H1 (cell line): ENCODE results near the gene AMH. TPM values are rescaled to one million over a fixed set of nuclear protein-coding genes. Genes with fewer than 3 reads are reported as not detected.

Experiments used
- CTCF ChIA-PET: fragments of 300-600 bp; sonication (Branson Sonifier 250); formaldehyde crosslinking; loops from one replicate; lab custom pipeline; 2021; ENCODE audit not compliant: partially characterized antibody; lab: Charles Lee
- POLR2A ChIA-PET: fragments of 300-600 bp; sonication (Branson Sonifier 250); formaldehyde crosslinking; loops from one replicate; lab custom pipeline; 2021; ENCODE audit warnings: inconsistent platforms; ENCODE audit not compliant: partially characterized antibody; lab: Charles Lee
- DNase-seq, 2 experiments: peaks; one replicate each; pipeline versions ENCODE4 v3.0.0 to v3.0.0-alpha.2; 2010 to 2022; ENCODE audit warnings: low spot score in 2 of 2, low read depth in 1 of 2, mixed read lengths in 1 of 2
- FAIRE-seq: peaks from 2 replicates; lab custom pipeline; 2011; peaks lifted over from hg19 to GRCh38; lab: Jason Lieb, UNC
- H2AFZ ChIP-seq: 2 replicates; pipeline ENCODE4 v1.8.1; 2012; ENCODE audit warnings: low read length, inconsistent platforms
- H2AK5ac ChIP-seq: 2 replicates; pipeline ENCODE4 v1.6.1; 2013; ENCODE audit warnings: low read depth, low read length
- H2BK120ac ChIP-seq: replicated peaks from 2 replicates; pipeline ENCODE3; 2013; ENCODE audit warnings: low read depth, low read length, inconsistent platforms
- H2BK12ac ChIP-seq: 2 replicates; pipeline ENCODE4 v1.6.1; 2013; ENCODE audit warnings: low read depth, low read length
- H2BK15ac ChIP-seq: 2 replicates; pipeline ENCODE4 v1.6.1; 2013; ENCODE audit warnings: low read length
- H2BK20ac ChIP-seq: 2 replicates; pipeline ENCODE4 v1.6.1; 2013; ENCODE audit warnings: low read length
- H2BK5ac ChIP-seq: 2 replicates; pipeline ENCODE4 v1.6.1; 2013; ENCODE audit warnings: low read depth, low read length
- H3K14ac ChIP-seq: 2 replicates; pipeline ENCODE4 v1.6.1; 2013; ENCODE audit warnings: inconsistent platforms; ENCODE audit not compliant: insufficient read length
- H3K18ac ChIP-seq: 2 replicates; pipeline ENCODE4 v1.6.1; 2013; ENCODE audit warnings: low read length; ENCODE audit errors: extremely low read depth
- H3K23ac ChIP-seq: 2 replicates; pipeline ENCODE4 v1.6.1; 2013; ENCODE audit warnings: inconsistent platforms; ENCODE audit not compliant: insufficient read length
- H3K23me2 ChIP-seq: 2 replicates; pipeline ENCODE4 v1.6.1; 2013; ENCODE audit warnings: low read depth, low read length
- H3K27ac ChIP-seq: 2 replicates; pipeline ENCODE4 v1.6.1; 2011; ENCODE audit warnings: low read depth, low read length, inconsistent platforms
- H3K27me3 ChIP-seq, 4 experiments: replicated peaks in 1 of 4; 1 replicate in 1 of 4; 2 replicates in 3 of 4; pipeline versions ENCODE4 v1.6.1 to v1.8.1; 2011 to 2013; ENCODE audit warnings: low read length in 3 of 4, mild to moderate bottlenecking in 3 of 4, inconsistent platforms in 2 of 4, mixed read lengths in 2 of 4, moderate library complexity in 1 of 4; ENCODE audit not compliant: control insufficient read depth in 3 of 4, insufficient read depth in 3 of 4; ENCODE audit errors: extremely low read depth in 1 of 4
- H3K36me3 ChIP-seq, 4 experiments: 2 replicates each; pipeline versions ENCODE4 v1.6.1 to v1.8.1; 2011 to 2013; ENCODE audit warnings: mild to moderate bottlenecking in 4 of 4, low read length in 3 of 4, moderate library complexity in 2 of 4, control low read depth in 1 of 4, inconsistent platforms in 1 of 4; ENCODE audit not compliant: insufficient read depth in 4 of 4, control insufficient read depth in 2 of 4
- H3K4ac ChIP-seq: replicated peaks from 2 replicates; pipeline ENCODE3; 2013; ENCODE audit warnings: low read length, low read depth, mixed read lengths, inconsistent platforms; ENCODE audit not compliant: insufficient read length
- H3K4me1 ChIP-seq, 4 experiments: replicated peaks in 1 of 4; 1 replicate in 1 of 4; 2 replicates in 3 of 4; pipeline versions ENCODE4 v1.6.1 to v1.8.1; 2011 to 2013; ENCODE audit warnings: low read length in 3 of 4, inconsistent platforms in 2 of 4, mixed read lengths in 1 of 4; ENCODE audit not compliant: insufficient read depth in 4 of 4, control insufficient read depth in 3 of 4
- H3K4me2 ChIP-seq, 2 experiments: 2 replicates each; pipeline versions ENCODE4 v1.6.1 to v1.8.1; 2011 to 2013; ENCODE audit warnings: low read depth in 2 of 2, low read length in 2 of 2, control low read depth in 1 of 2, inconsistent platforms in 1 of 2, mild to moderate bottlenecking in 1 of 2; ENCODE audit not compliant: insufficient read depth in 1 of 2
- H3K4me3 ChIP-seq, 4 experiments: fragments of 200-600, 300-600 bp in 1 of 4; sonication (generic), shearing (Covaris generic), sonication (Bioruptor Twin) in 1 of 4; 2 replicates each; pipeline versions ENCODE4 v1.5.1 to v1.8.1; 2011 to 2016; ENCODE audit warnings: low read length in 4 of 4, low read depth in 3 of 4, control low read depth in 2 of 4, inconsistent platforms in 2 of 4, mild to moderate bottlenecking in 2 of 4, mixed read lengths in 1 of 4, moderate library complexity in 1 of 4; ENCODE audit not compliant: insufficient read depth in 2 of 4; ENCODE audit errors: extremely low read depth in 1 of 4
- H3K56ac ChIP-seq: replicated peaks from 2 replicates; pipeline ENCODE3; 2013; ENCODE audit warnings: low read depth, mild to moderate bottlenecking, mixed read lengths, low read length, inconsistent platforms; ENCODE audit not compliant: insufficient read length
- H3K79me1 ChIP-seq: 2 replicates; pipeline ENCODE4 v1.6.1; 2013; ENCODE audit warnings: low read depth, low read length, control low read depth
- H3K79me2 ChIP-seq, 2 experiments: 2 replicates each; pipeline versions ENCODE4 v1.6.1 to v1.8.1; 2012 to 2013; ENCODE audit warnings: low read length in 2 of 2, mild to moderate bottlenecking in 2 of 2, inconsistent platforms in 1 of 2; ENCODE audit not compliant: insufficient read depth in 2 of 2, control insufficient read depth in 1 of 2
- H3K9ac ChIP-seq, 4 experiments: replicated peaks in 1 of 4; 1 replicate in 1 of 4; 2 replicates in 3 of 4; pipeline versions ENCODE4 v1.6.1 to v1.8.1; 2011 to 2013; ENCODE audit warnings: low read depth in 3 of 4, low read length in 3 of 4, control low read depth in 2 of 4, mild to moderate bottlenecking in 2 of 4, moderate library complexity in 2 of 4, inconsistent platforms in 1 of 4; ENCODE audit errors: extremely low read depth in 1 of 4
- H3K9me3 ChIP-seq, 2 experiments: 2 replicates each; pipeline versions ENCODE4 v1.6.1 to v1.8.1; 2012 to 2013; ENCODE audit warnings: mild to moderate bottlenecking in 2 of 2, moderate library complexity in 2 of 2, control low read depth in 1 of 2, inconsistent platforms in 1 of 2, low read depth in 1 of 2, low read length in 1 of 2, mixed read lengths in 1 of 2; ENCODE audit not compliant: insufficient read depth in 2 of 2
- H4K20me1 ChIP-seq, 2 experiments: replicated peaks in 1 of 2; 2 replicates each; pipeline versions ENCODE3 to v1.8.1; 2011 to 2013; ENCODE audit warnings: inconsistent platforms in 2 of 2, low read length in 2 of 2, mild to moderate bottlenecking in 1 of 2; ENCODE audit not compliant: insufficient read depth in 2 of 2, control insufficient read depth in 1 of 2
- H4K5ac ChIP-seq: 2 replicates; pipeline ENCODE4 v1.6.1; 2013; ENCODE audit warnings: low read length, low read depth, mixed read lengths, inconsistent platforms; ENCODE audit not compliant: insufficient read length
- H4K8ac ChIP-seq: 2 replicates; pipeline ENCODE4 v1.8.0; 2013; ENCODE audit warnings: mild to moderate bottlenecking, moderate library complexity, low read length, inconsistent platforms; ENCODE audit not compliant: insufficient read depth; ENCODE audit errors: extremely low read depth
- H4K91ac ChIP-seq: replicated peaks from 2 replicates; pipeline ENCODE3; 2013; ENCODE audit warnings: low read length, mixed read lengths, inconsistent platforms; ENCODE audit not compliant: insufficient read length
- CBX8 ChIP-seq: fragments of 300-800, 300-1000 bp; sonication (generic); IDR thresholded peaks from 2 replicates; pipeline ENCODE4 v1.7.1; 2016; ENCODE audit warnings: low read depth, low read length, borderline replicate concordance
- HDAC2 ChIP-seq, 2 experiments: fragments of 300-600 bp in 1 of 2; sonication (generic) in 1 of 2; IDR thresholded peaks; 2 replicates each; pipeline ENCODE4 v1.6.1; 2011 to 2012; ENCODE audit warnings: low read depth in 2 of 2, low read length in 2 of 2, mild to moderate bottlenecking in 2 of 2, moderate library complexity in 2 of 2, borderline replicate concordance in 1 of 2, inconsistent platforms in 1 of 2
- NRF1 ChIP-seq: IDR thresholded peaks from 2 replicates; pipeline ENCODE4 v1.6.1; 2011; ENCODE audit warnings: mild to moderate bottlenecking, low read depth, low read length, improper control_type of control experiment
- RXRA ChIP-seq: IDR thresholded peaks from 2 replicates; pipeline ENCODE4 v1.6.1; 2011; ENCODE audit warnings: low read depth, mild to moderate bottlenecking, low read length, moderate library complexity; ENCODE audit not compliant: insufficient read depth
- SP1 ChIP-seq: IDR thresholded peaks from 2 replicates; pipeline ENCODE4 v1.6.1; 2011; ENCODE audit warnings: low read depth, low read length
- TAF7 ChIP-seq: optimal IDR thresholded peaks from 2 replicates; pipeline ENCODE3; 2011; ENCODE audit warnings: low read depth, mild to moderate bottlenecking, inconsistent platforms, low read length, moderate library complexity, borderline replicate concordance
- ZNF274 ChIP-seq: IDR thresholded peaks from 2 replicates; pipeline ENCODE4 v1.7.0; 2012; ENCODE audit warnings: low read length, borderline replicate concordance; ENCODE audit errors: extremely low read depth
- WGBS, 2 experiments: shearing (Covaris generic) in 1 of 2; methylation state at CpG; one replicate each; pipeline versions ENCODE4 v1.1.6 to v1.1.7; 2013 to 2015; ENCODE audit warnings: low lambda C conversion rate in 2 of 2, mixed read lengths in 2 of 2, inconsistent platforms in 1 of 2, low coverage in 1 of 2, missing lambda C conversion rate in 1 of 2; ENCODE audit not compliant: insufficient replicate concordance in 2 of 2, insufficient coverage in 1 of 2, insufficient read length in 1 of 2; ENCODE audit errors: extremely low coverage in 1 of 2, missing lambda C conversion rate in 1 of 2; 5-methylcytosine and 5-hydroxymethylcytosine counted together
- polyA plus RNA-seq, 7 experiments: library from polyadenylated mRNA; depleted of rRNA in 3 of 7; stranded (reverse) in 5 of 7; unstranded in 2 of 7; fragments of >200 nt in 5 of 7; fragments of 200-250 nt in 2 of 7; gene quantifications; 1 replicate in 5 of 7; 2 replicates in 1 of 7; 4 replicates in 1 of 7; pipeline versions ENCODE4 v1.2.1 to v1.2.3, GENCODE V29; 2011 to 2013; ENCODE audit warnings: missing spikeins in 2 of 7, mixed read lengths in 2 of 7
- total RNA-seq: library from RNA; stranded (reverse); fragmentation: NEBNext Ultra II Directional; extraction: Animal tissue kit (Norgen Biotek cat#: 25700); gene quantifications from 2 replicates; pipeline ENCODE4 v1.2.1, GENCODE V29; 2021

AMH gene
- total and polyA plus RNA-seq, 2 of the 8 experiments (the other 6 are each of a cell fraction or from before 2014, with no cell fraction given) = 10.5 to 15.4 TPM

GRCh38 chr19:2246801-2247361, 2.2 kb upstream of the AMH start:
- H3K36me3 ChIP-seq = peaks cover 28 to 49% (median 45%) of the 10 kb centered on the region in 4 experiments

More at GRCh38 chr19:2246801-2247361, 2.2 kb upstream of the AMH start:
- Histone ChIP-seq H3K14ac (no peak overlapping the region), H4K20me1 (peaks cover 27 to 43% of the 10 kb centered on the region in 2 experiments), H2AK5ac (no peak overlapping the region), H3K27ac (no peak overlapping the region), H3K9me3 (no peaks in the 10 kb centered on the region; a peak in 1 of 4 replicates), H3K4me1 (no peaks in the 10 kb centered on the region; a peak in 1 of 7 replicates), H2BK5ac (no peak overlapping the region), H3K23me2 (no peaks in the 10 kb centered on the region), H2BK12ac (no peak overlapping the region), H3K23ac (no peak overlapping the region), H3K18ac (no peak overlapping the region), H3K4me2 (no peak overlapping the region), H4K8ac (peak overlapping the region; percentile 85), H3K9ac (no peak overlapping the region), H3K4me3 (no peak overlapping the region), H3K4ac (no peak overlapping the region), H3K27me3 (peaks cover 0 to 3% (median under 1%) of the 10 kb centered on the region in 4 experiments; a peak in 1 of 7 replicates), H2BK120ac (no peak overlapping the region), H2AFZ (no peak overlapping the region), H2BK15ac (no peak overlapping the region), H2BK20ac (no peak overlapping the region), H3K79me1 (peaks cover 7% of the 10 kb centered on the region), H3K56ac (no peak overlapping the region), H4K5ac (no peak overlapping the region), H4K91ac (no peak overlapping the region), H3K79me2 (peaks cover 6 to 22% of the 10 kb centered on the region in 2 experiments; a peak in 3 of 4 replicates)
- no peak for FAIRE-seq
- ChIA-PET CTCF (interaction anchor here (0.7 to 2.6 kb wide), 2 partner anchors 11 to 14 kb away, joined by 4 to 11 read pairs; partner anchors contain the start of gene PLEKHJ1), POLR2A (interaction anchor here (1.2 to 10.3 kb wide), 5 partner anchors 9 to 69 kb away, joined by 3 to 206 read pairs (median 5); partner anchors contain the start of genes AMH and JSRP1)
- no peak for TF ChIP-seq HDAC2 (IDR thresholded peaks at IDR 0.05; ENCODE audit: borderline replicate concordance in 1 of 2, low read depth in 2 of 2, low read length in 2 of 2)
- no peak for TF ChIP-seq CBX8
- no peak for TF ChIP-seq NRF1
- no peak for TF ChIP-seq TAF7
- no peak for TF ChIP-seq SP1
- no peak for TF ChIP-seq ZNF274
- TF ChIP-seq RXRA = no peak
- DNase-seq = no peak
- WGBS, 2 experiments = 91% methylated on average over 24 of the region's 26 CpGs; no CpG with 5 or more reads in 1 of the 2 experiments
